IMR-90 (cell line): ENCODE measurements around the gene CAB39. TPM values are rescaled to one million over a fixed set of nuclear protein-coding genes. Genes with fewer than 3 reads are reported as not detected.

ENCODE experiments used
- ATAC-seq: fragments of 200-7000 bp; cut with Tn5 transposase; 2 replicates; pipeline ENCODE4 v1.9.1; 2020; ENCODE audit warnings: low read depth, mild to moderate bottlenecking, moderate library complexity
- BruUV-seq: library from RNA; stranded (reverse); fragments of 400-500 nt; replicated peaks from 2 replicates; lab custom pipeline; 2021; lab: Mats Ljungman, UMichigan
- CTCF ChIA-PET: fragments of 300-600 bp; formaldehyde crosslinking; extraction: SDS; loops from one replicate; lab custom pipeline; 2021; ENCODE audit warnings: antibody characterized with exemption; lab: Yijun Ruan, JAX
- POLR2A ChIA-PET: fragments of 300-600 bp; sonication (Branson Sonifier 250); formaldehyde crosslinking; loops from one replicate; lab custom pipeline; 2022; ENCODE audit warnings: antibody characterized with exemption; ENCODE audit not compliant: unreplicated experiment; lab: Charles Lee
- DNase-seq: peaks from one replicate; pipeline ENCODE4 v3.0.0; 2013
- H2AFZ ChIP-seq: replicated peaks from 2 replicates; pipeline ENCODE3; 2013; ENCODE audit warnings: low read length, mild to moderate bottlenecking; ENCODE audit not compliant: poor library complexity
- H2AK5ac ChIP-seq: 2 replicates; pipeline ENCODE4 v1.6.1; 2013; ENCODE audit warnings: low read depth, low read length, inconsistent platforms
- H2AK9ac ChIP-seq: replicated peaks from 2 replicates; pipeline ENCODE3; 2013; ENCODE audit warnings: mild to moderate bottlenecking, low read depth, low read length, moderate library complexity; ENCODE audit not compliant: poor library complexity
- H2BK120ac ChIP-seq: 2 replicates; pipeline ENCODE4 v1.6.1; 2013; ENCODE audit warnings: low read depth, low read length, inconsistent platforms
- H2BK15ac ChIP-seq: 3 replicates; pipeline ENCODE4 v1.6.1; 2013; ENCODE audit warnings: low read depth, low read length, inconsistent platforms
- H2BK20ac ChIP-seq: 2 replicates; pipeline ENCODE4 v1.6.1; 2013; ENCODE audit warnings: low read depth, mild to moderate bottlenecking, inconsistent platforms, low read length, moderate library complexity
- H2BK5ac ChIP-seq: 2 replicates; pipeline ENCODE4 v1.6.1; 2013; ENCODE audit warnings: mild to moderate bottlenecking, low read depth, low read length, inconsistent platforms; ENCODE audit not compliant: poor library complexity, severe bottlenecking
- H3K14ac ChIP-seq: replicated peaks from 2 replicates; pipeline ENCODE4 v1.6.1; 2013; ENCODE audit warnings: low read depth, low read length, inconsistent platforms
- H3K18ac ChIP-seq: 2 replicates; pipeline ENCODE4 v1.6.1; 2013; ENCODE audit warnings: low read depth, low read length, control low read depth
- H3K23ac ChIP-seq: 2 replicates; pipeline ENCODE4 v1.6.1; 2013; ENCODE audit warnings: low read depth, low read length, inconsistent platforms
- H3K27ac ChIP-seq: 2 replicates; pipeline ENCODE4 v1.5.1; 2013; ENCODE audit warnings: mild to moderate bottlenecking, control low read depth, low read length; ENCODE audit not compliant: insufficient read depth
- H3K27me3 ChIP-seq: 2 replicates; pipeline ENCODE4 v1.6.1; 2013; ENCODE audit warnings: low read length; ENCODE audit not compliant: control insufficient read depth, insufficient read depth
- H3K36me3 ChIP-seq: 2 replicates; pipeline ENCODE4 v1.6.1; 2013; ENCODE audit warnings: low read length, mixed read lengths; ENCODE audit not compliant: control insufficient read depth, insufficient read depth
- H3K4ac ChIP-seq: 2 replicates; pipeline ENCODE4 v1.6.1; 2013; ENCODE audit warnings: low read depth, low read length, inconsistent platforms
- H3K4me1 ChIP-seq: 2 replicates; pipeline ENCODE4 v1.6.1; 2013; ENCODE audit warnings: low read length, mixed read lengths; ENCODE audit not compliant: control insufficient read depth, insufficient read depth
- H3K4me2 ChIP-seq: 2 replicates; pipeline ENCODE4 v1.6.1; 2013; ENCODE audit warnings: low read depth, mild to moderate bottlenecking, control low read depth, low read length, moderate library complexity
- H3K4me3 ChIP-seq: 2 replicates; pipeline ENCODE4 v1.5.1; 2013; ENCODE audit warnings: low read depth, mild to moderate bottlenecking, control low read depth, low read length, moderate library complexity; ENCODE audit not compliant: insufficient read depth
- H3K56ac ChIP-seq: 2 replicates; pipeline ENCODE4 v1.6.1; 2013; ENCODE audit warnings: low read length, inconsistent platforms; ENCODE audit not compliant: insufficient read depth; ENCODE audit errors: extremely low read depth
- H3K79me1 ChIP-seq, 2 experiments: 2 replicates each; pipeline ENCODE4 v1.6.1; 2013; ENCODE audit warnings: low read length in 2 of 2, inconsistent platforms in 1 of 2, low read depth in 1 of 2
- H3K9ac ChIP-seq: 2 replicates; pipeline ENCODE4 v1.6.1; 2013; ENCODE audit warnings: low read depth, low read length, control low read depth
- H3K9me1 ChIP-seq: 2 replicates; pipeline ENCODE4 v1.6.1; 2013; ENCODE audit warnings: low read length, inconsistent platforms; ENCODE audit not compliant: insufficient read depth
- H3K9me3 ChIP-seq: 2 replicates; pipeline ENCODE4 v1.6.1; 2013; ENCODE audit warnings: low read length; ENCODE audit not compliant: control insufficient read depth, insufficient read depth
- H4K20me1 ChIP-seq: 2 replicates; pipeline ENCODE4 v1.6.1; 2013; ENCODE audit warnings: low read length, inconsistent platforms; ENCODE audit not compliant: insufficient read depth
- H4K5ac ChIP-seq: 2 replicates; pipeline ENCODE4 v1.6.1; 2013; ENCODE audit warnings: mild to moderate bottlenecking, low read depth, low read length, control low read depth
- H4K8ac ChIP-seq, 2 experiments: 2 replicates each; pipeline ENCODE4 v1.6.1; 2013; ENCODE audit warnings: low read depth in 2 of 2, low read length in 2 of 2, control low read depth in 1 of 2, inconsistent platforms in 1 of 2
- H4K91ac ChIP-seq: 2 replicates; pipeline ENCODE4 v1.6.1; 2013; ENCODE audit warnings: low read depth, low read length, inconsistent platforms; ENCODE audit not compliant: insufficient read depth
- CEBPB ChIP-seq: IDR thresholded peaks from 2 replicates; pipeline ENCODE4 v1.6.1; 2012; ENCODE audit warnings: low read depth, low read length, improper control_type of control experiment
- MAZ ChIP-seq: IDR thresholded peaks from 2 replicates; pipeline ENCODE4 v1.6.1; 2012; ENCODE audit warnings: low read depth, mild to moderate bottlenecking, low read length, improper control_type of control experiment, moderate library complexity, borderline replicate concordance
- WGBS, 2 experiments: methylation state at CpG; one replicate each; pipeline versions ENCODE4 v1.1.5 to v1.1.7; 2013; ENCODE audit warnings: missing lambda C conversion rate in 2 of 2; ENCODE audit not compliant: insufficient read length in 1 of 2; ENCODE audit errors: extremely low coverage in 2 of 2; 5-methylcytosine and 5-hydroxymethylcytosine counted together
- dilution Hi-C: fragments of 300-500 bp; cut with HindIII; formaldehyde crosslinking; loops from one replicate; pipeline ENCODE4 v1.14.3; 2018; ENCODE audit warnings: low sequenced_read_pairs; ENCODE audit not compliant: unreplicated experiment
- in situ Hi-C: fragments of 300-500 bp; cut with MboI; formaldehyde crosslinking; loops from 3 replicates; pipeline ENCODE4 v1.14.3; 2019; ENCODE audit warnings: low sequenced_read_pairs, inconsistent platforms, mixed read lengths
- intact Hi-C: fragments of 100-400 bp; cut with micrococcal nuclease; formaldehyde crosslinking; loops from 2 replicates; pipeline ENCODE4 v1.10.0; 2022
- polyA plus RNA-seq, 3 experiments: library from polyadenylated mRNA; depleted of rRNA; stranded (reverse); fragments of >200 nt; gene quantifications; 2 replicates each; pipeline ENCODE4 v1.2.3, GENCODE V29; 2012; ENCODE audit warnings: low replicate concordance in 1 of 3
- total RNA-seq: library from RNA; depleted of rRNA; stranded (reverse); fragments of >200 nt; gene quantifications from 2 replicates; pipeline ENCODE4 v1.2.3, GENCODE V29; 2012

CAB39 gene
- total and polyA plus RNA-seq, 2 of the 4 experiments (the other 2 are of a cell fraction), result 38.2 to 71.7 TPM

DNA sequence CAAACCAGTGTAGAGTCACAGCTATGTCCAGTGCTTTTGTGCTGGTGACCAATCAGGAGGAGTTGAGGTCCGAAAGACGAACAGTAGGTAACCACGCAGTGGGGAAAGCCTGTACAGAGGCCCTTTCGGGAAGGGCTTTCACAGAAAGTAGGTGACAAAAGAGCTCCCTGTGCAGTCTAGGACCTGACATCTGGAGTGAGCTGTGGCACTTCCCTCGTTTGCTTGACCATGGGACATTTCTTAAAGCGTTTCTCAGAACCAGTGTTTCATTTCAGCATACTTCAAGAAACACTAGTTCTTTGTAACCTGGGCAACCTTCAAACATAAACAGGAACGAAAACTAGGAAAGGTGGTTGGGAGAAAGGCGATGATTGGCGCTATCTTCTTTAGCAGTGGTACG is 96.4 kb downstream of the CAB39 start:
- Histone ChIP-seq H3K4me3 (no peak overlapping the region), H3K9me3 (no peaks in the 10 kb centered on the region), H3K36me3 (peaks cover 14% of the 10 kb centered on the region), H3K4me2 (no peak overlapping the region), H3K18ac (no peak overlapping the region), H3K4me1 (peaks cover 4% of the 10 kb centered on the region), H2AFZ (no peak overlapping the region), H4K5ac (no peak overlapping the region), H4K8ac (no peak overlapping the region), H3K9ac (no peak overlapping the region), H3K27ac (no peak overlapping the region), H2AK5ac (no peak overlapping the region), H3K23ac (no peak overlapping the region), H2BK15ac (no peak overlapping the region), H3K14ac (no peak overlapping the region), H3K4ac (no peak overlapping the region), H3K9me1 (peaks cover 7% of the 10 kb centered on the region), H2BK5ac (no peak overlapping the region), H4K91ac (no peak overlapping the region), H4K20me1 (peaks cover under 1% of the 10 kb centered on the region; the same call in 1 of the 2 replicates), H2BK120ac (no peak overlapping the region), H3K56ac (no peak overlapping the region), H2AK9ac (no peak overlapping the region), H2BK20ac (no peak overlapping the region), H3K27me3 (no peaks in the 10 kb centered on the region), H3K79me1 (peaks cover 35 to 59% of the 10 kb centered on the region in 2 experiments)
- intact Hi-C loops (no loop called here), in situ Hi-C loops (loop anchor here (5.0 to 25.0 kb wide), 5 partner anchors 92 to 797 kb away; partner anchors contain the start of genes SP100 and SP110), dilution Hi-C loops (no loop called here)
- BruUV-seq, result no TSS peak
- ATAC-seq, result no peak
- no peak for TF ChIP-seq MAZ
- TF ChIP-seq CEBPB, result no peak
- POLR2A ChIA-PET, result no interaction called here
- no CpG with 5 or more reads among the region's 10 CpGs for WGBS, 2 experiments
- CTCF ChIA-PET, result interaction anchor here (0.6 to 1.8 kb wide), 3 partner anchors 10 to 202 kb away, joined by 3 to 11 read pairs (median 3); no protein-coding TSS in a partner anchor
- no peak for DNase-seq
